Fibroblast of skin of left biceps (primary cell): ENCODE results near the gene ARHGAP15.

Source experiments
- DNase-seq, 2 experiments: peaks; one replicate each; pipeline ENCODE4 v3.0.0-alpha.2; 2013; ENCODE audit warnings: low read depth in 2 of 2

The ARHGAP15 gene

GRCh38 chr2:143344780-143345179 is 215.6 kb downstream of the ARHGAP15 start:
- DNase-seq: no peak

GRCh38 chr2:143345887-143346787 is 216.9 kb downstream of the ARHGAP15 start:
- DNase-seq: no peak

- no peak for DNase-seq
Observed at GRCh38 chr2:143347271-143347695, 218.1 kb downstream of the ARHGAP15 start.

- no peak for DNase-seq
Observed at GRCh38 chr2:143347901-143348414, 218.7 kb downstream of the ARHGAP15 start.

GRCh38 chr2:143354050-143354750 is 225.0 kb downstream of the ARHGAP15 start:
- no peak for DNase-seq

- DNase-seq: no peak
Observed at GRCh38 chr2:143355870-143356269, 226.7 kb downstream of the ARHGAP15 start.

- DNase-seq: no peak
Observed at GRCh38 chr2:143356336-143356735, 227.1 kb downstream of the ARHGAP15 start.

GRCh38 chr2:143356736-143357446 is 227.7 kb downstream of the ARHGAP15 start:
- no peak for DNase-seq

GRCh38 chr2:143357966-143358365 is 228.7 kb downstream of the ARHGAP15 start:
- DNase-seq: no peak

- DNase-seq: no peak
Observed at GRCh38 chr2:143361346-143361745, 232.1 kb downstream of the ARHGAP15 start.

- no peak for DNase-seq
Observed at GRCh38 chr2:143371616-143372015, 242.4 kb downstream of the ARHGAP15 start.

- no peak for DNase-seq
Observed at GRCh38 chr2:143375384-143375880, 246.2 kb downstream of the ARHGAP15 start.

GRCh38 chr2:143378996-143379395 is 249.8 kb downstream of the ARHGAP15 start:
- DNase-seq: no peak

- DNase-seq: no peak
Observed at GRCh38 chr2:143379955-143380354, 250.7 kb downstream of the ARHGAP15 start.

- no peak for DNase-seq
Observed at GRCh38 chr2:143382573-143382972, 253.4 kb downstream of the ARHGAP15 start.

GRCh38 chr2:143383016-143383415 is 253.8 kb downstream of the ARHGAP15 start:
- DNase-seq: no peak

- DNase-seq: no peak
Observed at GRCh38 chr2:143384111-143384510, 254.9 kb downstream of the ARHGAP15 start.

- no peak for DNase-seq
Observed at GRCh38 chr2:143390171-143390570, 261.0 kb downstream of the ARHGAP15 start.

GRCh38 chr2:143392358-143392757 is 263.1 kb downstream of the ARHGAP15 start:
- no peak for DNase-seq

GRCh38 chr2:143394062-143394461 is 264.8 kb downstream of the ARHGAP15 start:
- no peak for DNase-seq

- no peak for DNase-seq
Observed at GRCh38 chr2:143397884-143398614, 268.8 kb downstream of the ARHGAP15 start.
